ENCODE measurements around the gene RFC2. TPM values are rescaled to one million over a fixed set of nuclear protein-coding genes. Genes with fewer than 3 reads are reported as not detected.
"Not testable (repeated sequence)": the region's sequence is repeated elsewhere in the genome, so short reads cannot be mapped to it uniquely, and the experiment has no call there.

Gene RFC2
- total RNA-seq, 2 experiments from 2014 or later = 77.4 to 79.2 TPM

- ChIA-PET POLR2A (interaction anchor here (0.6 kb wide), 2 partner anchors 49 to 116 kb away, joined by 3 read pairs; no protein-coding TSS in a partner anchor), CTCF (ENCODE audit: unreplicated experiment) (no interaction called here)
- no peak for DNase-seq (ENCODE audit: low spot score)
- H3K4me1 ChIP-seq (ENCODE audit: insufficient read depth, low read length, poor library complexity, severe bottlenecking) = peaks cover 45% of the 10 kb centered on the region
- H3K36me3 ChIP-seq (ENCODE audit: insufficient read depth, low read length) = peaks cover 14% of the 10 kb centered on the region
- H3K4me3 ChIP-seq (ENCODE audit: low read depth, low read length, poor library complexity, severe bottlenecking) = no peak overlapping the region
- H3K9me3 ChIP-seq (ENCODE audit: low read length) = no peaks in the 10 kb centered on the region
- H2AFZ ChIP-seq (ENCODE audit: low read length) = 0 out of 2 replicates have a peak overlapping the region, but pooled peaks have one; percentile 30
- peak overlapping the region; percentile 20; the same call in 1 of the 2 replicates for H3K4me2 ChIP-seq (ENCODE audit: low read length)
- no peak overlapping the region for H3K27ac ChIP-seq (ENCODE audit: low read depth, low read length, poor library complexity, severe bottlenecking)
- no TSS peak for BruUV-seq (replicated peaks)
- H3K79me2 ChIP-seq (ENCODE audit: insufficient read depth, low read depth, low read length) = peaks cover 28% of the 10 kb centered on the region
- no peak for TF ChIP-seq EZH2phosphoT487 (IDR thresholded peaks at IDR 0.05; ENCODE audit: borderline replicate concordance, low read depth, low read length)
- TF ChIP-seq, protein P1, sequence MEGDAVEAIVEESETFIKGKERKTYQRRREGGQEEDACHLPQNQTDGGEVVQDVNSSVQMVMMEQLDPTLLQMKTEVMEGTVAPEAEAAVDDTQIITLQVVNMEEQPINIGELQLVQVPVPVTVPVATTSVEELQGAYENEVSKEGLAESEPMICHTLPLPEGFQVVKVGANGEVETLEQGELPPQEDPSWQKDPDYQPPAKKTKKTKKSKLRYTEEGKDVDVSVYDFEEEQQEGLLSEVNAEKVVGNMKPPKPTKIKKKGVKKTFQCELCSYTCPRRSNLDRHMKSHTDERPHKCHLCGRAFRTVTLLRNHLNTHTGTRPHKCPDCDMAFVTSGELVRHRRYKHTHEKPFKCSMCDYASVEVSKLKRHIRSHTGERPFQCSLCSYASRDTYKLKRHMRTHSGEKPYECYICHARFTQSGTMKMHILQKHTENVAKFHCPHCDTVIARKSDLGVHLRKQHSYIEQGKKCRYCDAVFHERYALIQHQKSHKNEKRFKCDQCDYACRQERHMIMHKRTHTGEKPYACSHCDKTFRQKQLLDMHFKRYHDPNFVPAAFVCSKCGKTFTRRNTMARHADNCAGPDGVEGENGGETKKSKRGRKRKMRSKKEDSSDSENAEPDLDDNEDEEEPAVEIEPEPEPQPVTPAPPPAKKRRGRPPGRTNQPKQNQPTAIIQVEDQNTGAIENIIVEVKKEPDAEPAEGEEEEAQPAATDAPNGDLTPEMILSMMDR (conservative IDR thresholded peaks at IDR 0.05; ENCODE audit: low read length) = no peak
- intact Hi-C loops (cut with micrococcal nuclease; ENCODE audit: unreplicated experiment) = no loop called here
- no peaks in the 10 kb centered on the region for H3K9me2 ChIP-seq (ENCODE audit: insufficient read depth, low read length)
- no peaks in the 10 kb centered on the region for H4K20me1 ChIP-seq (ENCODE audit: insufficient read depth, low read length)
These were observed 2.6 kb upstream of the RFC2 start for GRCh38 chr7:74256491-74257408.

GRCh38 chr7:74255461-74255860 lies 1.3 kb upstream of the RFC2 start:
- Histone ChIP-seq H3K4me2 (ENCODE audit: low read length) (peak overlapping the region; percentile 71), H3K36me3 (ENCODE audit: insufficient read depth, low read length) (peaks cover 24% of the 10 kb centered on the region), H2AFZ (ENCODE audit: low read length) (0 out of 2 replicates have a peak overlapping the region, but pooled peaks have one; percentile 56), H3K79me2 (ENCODE audit: insufficient read depth, low read depth, low read length) (peaks cover 37% of the 10 kb centered on the region), H3K4me3 (ENCODE audit: low read depth, low read length, poor library complexity, severe bottlenecking) (peak overlapping the region; percentile 83), H3K4me1 (ENCODE audit: insufficient read depth, low read length, poor library complexity, severe bottlenecking) (peaks cover 45% of the 10 kb centered on the region)
- H3K9me3 ChIP-seq (ENCODE audit: low read length); BruUV-seq (replicated peaks); H3K9me2 ChIP-seq (ENCODE audit: insufficient read depth, low read length); H4K20me1 ChIP-seq (ENCODE audit: insufficient read depth, low read length); intact Hi-C loops (cut with micrococcal nuclease; ENCODE audit: unreplicated experiment); POLR2A ChIA-PET; DNase-seq (ENCODE audit: low spot score); H3K27ac ChIP-seq (ENCODE audit: low read depth, low read length, poor library complexity, severe bottlenecking); CTCF ChIA-PET (ENCODE audit: unreplicated experiment): not testable (repeated sequence)

DNA sequence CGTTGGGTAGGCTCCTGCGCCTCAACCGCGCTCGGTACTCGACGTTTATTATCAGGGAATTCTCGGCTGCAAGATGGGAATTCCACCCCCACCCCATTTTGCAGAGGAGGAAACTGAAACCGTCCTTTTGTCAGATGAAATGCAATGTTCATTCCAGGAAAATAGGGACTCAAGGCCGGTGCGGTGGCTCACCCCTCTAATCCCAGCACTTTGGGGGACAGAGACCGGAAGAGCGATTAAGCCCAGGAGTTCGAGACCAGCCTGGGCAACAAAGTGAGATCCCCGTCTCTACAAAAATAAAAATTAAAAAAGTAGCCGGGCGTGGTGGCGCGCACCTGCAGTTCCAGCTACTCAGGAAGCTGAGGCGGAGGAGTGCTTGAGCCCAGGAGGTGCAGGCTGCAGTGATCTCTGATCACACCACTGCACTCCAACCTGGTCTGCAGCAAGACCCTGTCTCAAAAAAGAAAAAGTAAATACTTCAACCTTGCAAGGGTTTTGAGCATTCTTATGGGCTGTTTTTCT lies 720 bp upstream of the RFC2 start:
- H3K4me2 ChIP-seq (ENCODE audit: low read length) = peak overlapping the region; percentile 71
- TSS peak; percentile 81 for BruUV-seq (replicated peaks)
- H3K9me3 ChIP-seq (ENCODE audit: low read length) = no peaks in the 10 kb centered on the region
- ChIA-PET POLR2A (no interaction called here), CTCF (ENCODE audit: unreplicated experiment) (no interaction called here)
- intact Hi-C loops (cut with micrococcal nuclease; ENCODE audit: unreplicated experiment) = loop anchor here (1.0 kb wide), 1 partner anchor 45 kb away; the partner anchor contains the start of gene LAT2
- peak overlapping the region; percentile 83 for H3K4me3 ChIP-seq (ENCODE audit: low read depth, low read length, poor library complexity, severe bottlenecking)
- H3K79me2 ChIP-seq (ENCODE audit: insufficient read depth, low read depth, low read length) = peaks cover 38% of the 10 kb centered on the region
- TF ChIP-seq EZH2phosphoT487 (IDR thresholded peaks at IDR 0.05; ENCODE audit: borderline replicate concordance, low read depth, low read length) = no peak
- TF ChIP-seq, protein P1 (conservative IDR thresholded peaks at IDR 0.05; ENCODE audit: low read length) = no peak
- H3K36me3 ChIP-seq (ENCODE audit: insufficient read depth, low read length) = peaks cover 29% of the 10 kb centered on the region
- H4K20me1 ChIP-seq (ENCODE audit: insufficient read depth, low read length) = no peaks in the 10 kb centered on the region
- H3K4me1 ChIP-seq (ENCODE audit: insufficient read depth, low read length, poor library complexity, severe bottlenecking) = peaks cover 45% of the 10 kb centered on the region
- peak overlapping the region; percentile 44 for H3K27ac ChIP-seq (ENCODE audit: low read depth, low read length, poor library complexity, severe bottlenecking)
- H2AFZ ChIP-seq (ENCODE audit: low read length) = peak overlapping the region; percentile 56
- H3K9me2 ChIP-seq (ENCODE audit: insufficient read depth, low read length) = no peaks in the 10 kb centered on the region
- DNase-seq (ENCODE audit: low spot score) = peak; percentile 36

Measured in OCI-LY7 (cell line).